Right cardiac atrium (tissue), 5 donors: Measurements from ENCODE around the gene COMTD1. TPM values are rescaled to one million over a fixed set of nuclear protein-coding genes. Genes with fewer than 3 reads are reported as not detected.

Experiments used
- ATAC-seq, 2 donors: fragments of 200-7000 bp; cut with Tn5 transposase; one replicate each; pipeline versions ENCODE4 v1.8.0 to v1.9.1; 2020; ENCODE audit warnings: moderate library complexity in 2 of 2, mild to moderate bottlenecking in 1 of 2
- DNase-seq, 3 donors: peaks; one replicate each; pipeline ENCODE4 v3.0.0-alpha.2; 2020
- H3K27ac ChIP-seq: one replicate; pipeline ENCODE4 v1.5.1; 2013; ENCODE audit warnings: mild to moderate bottlenecking, low read length, control low read depth, moderate library complexity
- H3K27me3 ChIP-seq: one replicate; pipeline ENCODE4 v1.6.1; 2013; ENCODE audit not compliant: control insufficient read depth, insufficient read depth
- H3K4me1 ChIP-seq: one replicate; pipeline ENCODE4 v1.6.1; 2013; ENCODE audit warnings: low read length; ENCODE audit not compliant: control insufficient read depth, insufficient read depth
- H3K4me3 ChIP-seq: one replicate; pipeline ENCODE4 v1.5.1; 2013; ENCODE audit warnings: low read length, control low read depth
- H3K9me3 ChIP-seq: one replicate; pipeline ENCODE4 v1.6.1; 2013; ENCODE audit warnings: low read length; ENCODE audit not compliant: control insufficient read depth
- WGBS: extraction: QIAGEN DNeasy Blood & Tissue Kit; methylation state at CpG from one replicate; pipeline ENCODE4 v1.1.7; 2013; 5-methylcytosine and 5-hydroxymethylcytosine counted together
- intact Hi-C, 4 donors: fragments of 100-400 bp; cut with DNase I; formaldehyde crosslinking; loops; one replicate each; pipeline versions ENCODE4 v1.11.0 to v1.14.0; 2022 to 2023
- polyA plus RNA-seq: library from polyadenylated mRNA; stranded (reverse); fragments of 200-250 nt; gene quantifications from one replicate; pipeline ENCODE4 v1.2.3, GENCODE V29; 2013
- total RNA-seq, 4 donors: library from RNA; stranded (reverse); fragmentation: NEBNext Ultra II Directional; extraction: Animal tissue kit (Norgen Biotek cat#: 25700); gene quantifications; one replicate each; pipeline ENCODE4 v1.2.1, GENCODE V29; 2021
- donor health status: healthy with polysubstance abuse.
- donor health status: DM: no; HTN: yes; CAD: no.
- donor health status: DM: no; HTN: no; CAD: no.
- donor health status: DM: no; HTN: yes; CAD: no; lungs with severe emphysema.
- donor health status: DM: yes; HTN: yes; CAD: no.

Gene COMTD1
- total and polyA plus RNA-seq, 5 donors: 17.3 to 44.1 (median 21.3) TPM

DNA sequence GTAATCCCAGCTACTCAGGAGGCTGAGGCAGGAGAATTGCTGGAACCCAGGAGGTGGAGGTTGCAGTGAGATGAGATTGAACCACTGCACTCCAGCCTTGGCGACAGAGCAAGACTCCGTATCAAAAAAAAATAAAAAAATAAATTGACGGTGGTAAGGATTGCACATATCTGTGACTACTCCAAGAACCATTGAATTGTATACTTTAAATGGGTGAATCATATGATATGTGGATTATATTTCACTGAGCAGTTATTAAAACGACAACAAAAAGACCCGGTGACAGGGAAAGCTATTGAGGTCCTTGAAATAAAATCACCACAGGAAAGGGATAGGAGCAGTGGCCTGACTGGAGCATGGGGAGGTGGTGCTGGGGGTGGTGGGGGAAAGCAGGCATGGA is 31.2 kb upstream of the COMTD1 start:
- intact Hi-C loops: no loop called here

DNA sequence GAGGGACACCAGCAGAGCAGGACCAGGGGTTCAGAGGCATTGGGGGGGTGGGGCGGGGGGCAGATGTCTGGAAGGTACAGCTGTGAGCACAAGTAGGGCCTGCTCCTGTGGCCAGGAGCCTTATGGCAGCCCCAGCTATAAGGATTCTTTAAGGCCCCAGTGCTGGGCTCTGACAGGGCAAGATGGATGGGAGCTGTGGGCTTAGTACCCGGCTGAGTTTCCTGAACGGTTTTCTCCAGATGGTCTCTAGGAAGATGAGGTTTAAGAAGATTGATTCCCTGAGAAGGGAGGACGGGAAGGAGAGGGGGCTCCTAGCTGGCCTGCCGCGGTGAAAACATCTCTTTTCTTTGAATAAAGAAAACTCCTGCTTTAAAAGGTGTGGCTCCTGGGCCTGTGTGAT is 30.1 kb upstream of the COMTD1 start:
- no peaks in the 10 kb centered on the region for H3K4me1 ChIP-seq
- H3K4me3 ChIP-seq: no peak overlapping the region
- H3K9me3 ChIP-seq: no peaks in the 10 kb centered on the region
- WGBS: 67% methylated on average over 6 of the region's 6 CpGs
- ATAC-seq: no peak
- intact Hi-C loops: no loop called here
- H3K27ac ChIP-seq: no peak overlapping the region
- no peak for DNase-seq
- no peaks in the 10 kb centered on the region for H3K27me3 ChIP-seq

More for the DNA sequence above, 31.2 kb upstream of the COMTD1 start:
- 84% methylated on average over 5 of the region's 5 CpGs for WGBS
- H3K9me3 ChIP-seq: no peaks in the 10 kb centered on the region
- no peak overlapping the region for H3K27ac ChIP-seq
- H3K27me3 ChIP-seq: no peaks in the 10 kb centered on the region
- H3K4me3 ChIP-seq: no peak overlapping the region
- ATAC-seq (no peak), DNase-seq (no peak)
- no peaks in the 10 kb centered on the region for H3K4me1 ChIP-seq

DNA sequence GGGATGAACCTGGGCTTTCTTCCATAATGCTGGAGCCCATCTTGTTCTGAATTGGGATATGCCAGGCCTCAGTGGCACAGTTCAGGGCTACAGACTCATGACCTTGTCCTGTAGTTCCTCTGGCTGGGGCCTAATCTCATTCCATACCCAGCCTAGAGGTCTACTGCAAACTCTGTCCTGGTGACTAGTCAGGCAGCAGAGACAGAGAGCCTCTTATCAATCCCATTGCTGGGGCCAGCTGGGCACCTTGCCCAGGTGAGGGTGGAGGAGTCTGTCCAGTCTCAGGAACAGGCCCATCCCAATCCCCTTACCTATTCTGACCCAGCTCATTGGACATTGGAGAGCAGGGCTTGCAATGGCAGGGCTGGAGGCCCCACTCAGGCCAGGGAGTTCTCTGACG is 28.0 kb upstream of the COMTD1 start:
- DNase-seq (no peak), ATAC-seq (peak in 1 of 2 donors; percentile 16)
- 100% methylated on average over 1 of the region's 1 CpG for WGBS
- intact Hi-C loops: no loop called here
- no peak overlapping the region for H3K27ac ChIP-seq
- no peaks in the 10 kb centered on the region for H3K4me1 ChIP-seq
- H3K9me3 ChIP-seq: no peaks in the 10 kb centered on the region
- H3K27me3 ChIP-seq: no peaks in the 10 kb centered on the region
- no peak overlapping the region for H3K4me3 ChIP-seq

DNA sequence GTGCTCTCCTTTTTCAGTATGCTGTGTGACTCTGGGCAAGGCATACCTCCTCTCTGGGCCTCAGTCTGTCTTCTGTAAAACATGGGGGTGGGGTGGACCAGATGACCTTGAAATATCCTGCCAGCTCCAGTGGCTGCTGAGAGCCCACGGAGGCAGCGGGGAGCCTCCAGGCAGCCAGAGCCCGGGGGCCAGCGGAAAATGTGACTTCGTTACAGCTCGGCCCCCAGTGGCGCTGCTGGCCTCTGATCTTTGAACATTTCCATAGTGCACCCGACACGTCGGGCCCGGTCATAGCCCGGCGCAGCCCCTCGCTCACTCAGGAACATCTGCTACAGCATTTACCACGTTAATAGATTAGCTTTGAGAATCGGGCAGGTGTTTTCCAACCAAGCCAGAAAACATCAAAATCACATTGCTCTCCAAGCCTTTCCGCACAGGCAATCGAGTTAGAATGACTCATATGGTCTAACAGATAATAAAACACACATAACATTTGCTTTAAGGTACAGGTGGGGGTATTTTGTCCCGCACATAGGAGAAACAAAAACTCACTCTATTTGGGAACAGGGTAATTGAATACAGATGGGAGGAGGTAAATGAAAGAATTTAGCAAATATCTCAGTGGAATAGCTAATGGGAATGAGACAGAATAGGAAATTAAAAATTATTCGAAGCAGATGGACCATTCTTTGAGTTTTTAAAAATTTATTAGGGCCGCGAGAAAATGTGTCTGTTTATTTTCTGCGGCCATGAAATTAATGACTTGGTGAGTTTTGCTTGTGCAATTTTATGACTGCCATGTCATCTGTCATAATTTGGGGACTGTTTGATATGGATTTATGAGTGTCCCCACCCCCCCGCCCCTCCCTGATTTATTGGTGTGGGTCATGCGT is 26.3 kb upstream of the COMTD1 start:
- DNase-seq (no peak), ATAC-seq (no peak)
- no peak overlapping the region for H3K27ac ChIP-seq
- no peaks in the 10 kb centered on the region for H3K4me1 ChIP-seq
- 71% methylated on average over 25 of the region's 25 CpGs for WGBS
- no peaks in the 10 kb centered on the region for H3K9me3 ChIP-seq
- H3K4me3 ChIP-seq: no peak overlapping the region
- intact Hi-C loops: no loop called here
- no peaks in the 10 kb centered on the region for H3K27me3 ChIP-seq

DNA sequence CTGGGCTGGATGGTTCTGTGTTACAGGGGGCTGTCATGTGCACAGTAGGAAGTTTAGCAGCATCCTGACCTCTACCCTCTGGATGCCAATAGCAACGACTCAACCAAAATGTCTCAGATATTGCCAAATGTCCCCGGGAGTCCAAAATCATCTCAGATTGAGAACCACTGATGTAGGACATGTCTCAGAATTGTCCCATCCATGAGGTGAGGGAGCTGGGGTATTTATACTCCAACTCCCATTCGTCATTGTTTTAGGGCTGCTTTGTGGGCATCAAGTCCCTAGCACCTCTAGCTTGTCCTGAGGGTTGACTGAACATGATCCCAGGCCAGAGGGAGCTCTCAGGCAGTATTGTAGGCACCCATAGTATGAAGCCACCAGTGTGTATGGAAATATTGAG is 25.2 kb upstream of the COMTD1 start:
- no peaks in the 10 kb centered on the region for H3K4me1 ChIP-seq
- intact Hi-C loops: no loop called here
- DNase-seq (no peak), ATAC-seq (no peak)
- 78% methylated on average over 3 of the region's 3 CpGs for WGBS
- H3K27ac ChIP-seq: no peak overlapping the region
- no peaks in the 10 kb centered on the region for H3K9me3 ChIP-seq
- no peak overlapping the region for H3K4me3 ChIP-seq
- no peaks in the 10 kb centered on the region for H3K27me3 ChIP-seq

DNA sequence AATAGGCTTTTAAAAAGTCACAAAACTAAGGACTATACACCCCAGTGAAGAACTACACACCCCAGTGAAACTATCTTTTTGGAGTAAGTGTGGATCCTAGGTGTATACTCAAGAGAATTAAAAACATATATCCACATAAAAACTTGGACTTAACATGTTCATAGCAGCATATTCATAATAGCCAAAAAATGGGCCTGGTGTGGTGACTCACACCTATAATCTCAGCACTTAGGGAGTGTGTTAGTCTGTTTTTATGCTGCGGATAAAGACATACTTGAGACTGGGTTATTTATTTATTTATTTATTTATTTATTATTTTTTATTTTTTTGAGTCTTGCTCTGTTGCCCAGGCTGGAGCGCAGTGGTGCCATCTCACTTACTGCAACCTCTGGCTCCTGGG is 19.0 kb upstream of the COMTD1 start:
- H3K4me3 ChIP-seq: no peak overlapping the region
- DNase-seq: no peak
- no peaks in the 10 kb centered on the region for H3K4me1 ChIP-seq
- no peak overlapping the region for H3K27ac ChIP-seq
- 97% methylated on average over 2 of the region's 2 CpGs for WGBS
- no peak for ATAC-seq
- intact Hi-C loops: no loop called here
- peaks cover 2% of the 10 kb centered on the region for H3K9me3 ChIP-seq
- H3K27me3 ChIP-seq: no peaks in the 10 kb centered on the region

DNA sequence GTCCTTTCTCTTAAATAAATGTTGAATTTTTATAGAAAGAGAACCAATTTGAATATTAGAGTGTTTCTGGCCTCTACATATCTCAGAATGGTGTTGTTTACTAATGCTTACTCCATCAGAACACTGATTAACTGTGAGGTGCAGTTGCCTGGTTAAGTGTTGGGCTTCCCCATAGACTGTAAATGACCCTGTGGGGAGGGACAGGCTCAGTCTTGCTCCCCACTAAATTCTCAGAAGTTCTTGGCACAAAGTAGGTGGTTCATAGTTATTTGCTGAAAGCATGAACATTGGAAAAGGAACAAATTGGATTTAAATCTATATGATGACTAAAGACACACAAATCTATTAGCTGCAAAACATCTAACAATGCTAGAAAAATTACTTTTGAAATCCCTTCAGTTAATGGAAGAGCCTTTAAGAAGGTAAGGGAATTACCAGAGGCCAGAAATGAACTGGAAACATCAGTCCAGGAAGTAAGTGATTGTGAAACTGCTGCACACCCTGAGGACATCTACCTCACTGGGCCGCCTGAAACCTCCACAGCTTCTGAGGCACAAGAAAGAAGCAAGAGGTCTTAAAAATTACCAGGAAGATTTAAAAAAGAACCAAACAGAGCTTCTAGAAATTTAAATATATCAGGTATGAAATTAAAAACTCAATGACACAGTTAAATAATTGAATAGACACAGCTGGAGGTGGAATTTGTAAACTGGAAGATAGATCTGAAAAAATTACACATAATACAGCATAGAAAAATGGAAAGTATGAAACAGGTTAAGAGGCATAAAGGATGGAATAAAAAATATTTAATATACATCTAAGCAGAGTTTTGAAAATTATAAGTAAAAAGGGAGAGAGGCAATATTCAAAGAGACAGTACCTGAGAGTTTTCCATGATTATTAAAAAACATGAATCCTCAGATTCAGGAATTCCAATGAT is 17.8 kb upstream of the COMTD1 start:
- WGBS: 97% methylated on average over 1 of the region's 1 CpG
- Histone ChIP-seq H3K4me3 (no peak overlapping the region), H3K4me1 (no peaks in the 10 kb centered on the region), H3K9me3 (peaks cover 2% of the 10 kb centered on the region), H3K27me3 (no peaks in the 10 kb centered on the region), H3K27ac (no peak overlapping the region)
- ATAC-seq (no peak), DNase-seq (no peak)
- intact Hi-C loops: no loop called here

DNA sequence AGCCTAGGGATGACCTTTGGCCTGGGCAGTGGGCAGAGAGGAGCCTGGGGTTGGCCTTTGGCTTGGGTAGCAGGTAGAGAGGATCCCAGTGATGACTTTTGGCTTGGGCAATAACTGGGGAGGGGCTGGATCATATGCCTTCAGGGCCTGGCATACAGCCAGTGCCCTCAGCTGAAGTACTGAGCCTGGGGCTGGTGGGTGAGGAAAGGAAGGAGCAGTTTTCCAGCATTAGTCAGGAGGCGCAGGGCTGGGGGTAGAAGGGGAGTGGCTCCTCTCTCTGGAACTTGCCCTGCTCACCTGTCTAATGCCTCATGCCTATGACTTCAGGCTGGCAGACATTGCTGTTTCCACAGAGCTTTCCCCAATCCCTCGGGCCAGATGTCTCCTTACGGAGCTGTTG is 15.2 kb upstream of the COMTD1 start:
- intact Hi-C loops: no loop called here
- Histone ChIP-seq H3K27me3 (no peaks in the 10 kb centered on the region), H3K4me1 (no peaks in the 10 kb centered on the region), H3K4me3 (no peak overlapping the region), H3K27ac (no peak overlapping the region), H3K9me3 (peaks cover 2% of the 10 kb centered on the region)
- ATAC-seq (no peak), DNase-seq (no peak)
- WGBS: 84% methylated on average over 3 of the region's 3 CpGs

DNA sequence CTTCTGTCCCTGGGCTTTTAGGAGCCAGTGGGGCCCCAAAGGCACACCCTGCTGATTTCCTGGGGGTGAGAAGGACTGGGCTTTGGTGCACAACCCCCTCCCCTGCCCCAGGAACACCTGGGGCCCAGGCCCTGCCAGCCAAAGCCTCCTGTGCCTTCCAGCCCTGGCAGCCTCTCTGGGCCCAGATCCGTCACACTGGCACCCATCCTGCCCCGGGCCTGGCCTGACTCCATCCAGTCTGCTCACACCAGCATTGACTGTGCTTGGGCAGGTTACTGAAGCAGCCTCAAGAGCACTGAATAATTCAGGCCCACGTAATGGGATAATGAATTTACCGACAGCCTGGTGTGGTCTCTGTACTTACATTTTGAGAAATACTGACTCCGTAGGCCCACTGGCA is 12.0 kb upstream of the COMTD1 start:
- Histone ChIP-seq H3K4me3 (no peak overlapping the region), H3K27me3 (no peaks in the 10 kb centered on the region), H3K27ac (no peak overlapping the region), H3K4me1 (no peaks in the 10 kb centered on the region), H3K9me3 (no peaks in the 10 kb centered on the region)
- intact Hi-C loops: loop anchor here in 1 of 4 donors (10.0 kb wide), 1 partner anchor 983 kb away; no protein-coding TSS in a partner anchor
- WGBS: 85% methylated on average over 5 of the region's 5 CpGs
- no peak for DNase-seq
- peak in 1 of 2 donors; percentile 43 for ATAC-seq

DNA sequence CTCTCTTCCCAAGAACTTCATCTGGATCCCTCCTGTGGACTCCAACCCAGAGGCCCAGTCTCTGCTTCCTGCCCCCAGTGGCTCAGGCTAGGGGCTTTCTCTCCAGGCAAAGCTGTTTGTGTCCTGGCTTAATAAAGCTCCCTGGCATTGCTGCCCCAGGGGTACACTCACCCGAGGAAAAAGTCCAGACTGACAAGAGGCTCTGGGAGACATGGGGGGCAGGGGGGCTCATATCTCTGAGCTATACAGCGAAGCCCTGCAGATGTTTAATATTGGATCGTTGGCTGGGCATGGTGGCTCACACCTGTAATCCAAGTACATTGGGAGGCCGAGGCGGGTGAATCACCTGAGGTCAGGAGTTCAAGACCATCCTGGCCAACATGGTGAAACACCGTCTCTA is 10.7 kb upstream of the COMTD1 start:
- Histone ChIP-seq H3K9me3 (no peaks in the 10 kb centered on the region), H3K27ac (no peak overlapping the region), H3K4me1 (no peaks in the 10 kb centered on the region), H3K27me3 (no peaks in the 10 kb centered on the region), H3K4me3 (no peak overlapping the region)
- intact Hi-C loops: loop anchor here in 1 of 4 donors (10.0 kb wide), 1 partner anchor 982 kb away; no protein-coding TSS in a partner anchor
- ATAC-seq: no peak
- no peak for DNase-seq
- 84% methylated on average over 6 of the region's 6 CpGs for WGBS
